Right atrium auricular region (tissue), 2 donors: ENCODE data around the gene RHBG. TPM values are rescaled to one million over a fixed set of nuclear protein-coding genes. Genes with fewer than 3 reads are reported as not detected.

Experiments used
- DNase-seq: peaks from one replicate; pipeline ENCODE4 v3.0.0-alpha.2; 2019; ENCODE audit warnings: low spot score
- H3K27ac ChIP-seq, 2 donors: fragments of 200-600 bp; sonication (generic); 1 replicate in 1 of 2; 2 replicates in 1 of 2; pipeline ENCODE4 v1.5.1; 2016 to 2019
- H3K27me3 ChIP-seq, 2 donors: fragments of 200-600 bp; sonication (generic); one replicate each; pipeline versions ENCODE4 v1.5.1 to v1.6.0; 2017 to 2019
- H3K36me3 ChIP-seq: fragments of 200-600 bp; sonication (generic); one replicate; pipeline ENCODE4 v1.5.1; 2016
- H3K4me1 ChIP-seq, 2 donors: fragments of 200-600 bp; sonication (generic); one replicate each; pipeline versions ENCODE4 v1.5.1 to v1.6.0; 2017 to 2019
- H3K4me3 ChIP-seq, 2 donors: fragments of 200-600 bp; sonication (generic); 1 replicate in 1 of 2; 2 replicates in 1 of 2; pipeline ENCODE4 v1.5.1; 2017 to 2019; ENCODE audit warnings: mild to moderate bottlenecking in 1 of 2, moderate library complexity in 1 of 2
- H3K9me3 ChIP-seq, 2 donors: fragments of 200-600 bp; sonication (generic); one replicate each; pipeline ENCODE4 v1.5.1; 2019
- total RNA-seq, 2 donors: library from RNA; depleted of rRNA; stranded (reverse); fragments of >200 nt; gene quantifications; one replicate each; pipeline ENCODE4 v1.1.0, GENCODE V29; 2016
- TF ChIP-seq, protein P1 (sequence below), 2 donors: fragments of 200-600 bp; sonication (generic); IDR thresholded peaks; one replicate each; pipeline ENCODE4 v1.5.1; 2019; ENCODE audit warnings: antibody characterized with exemption in 2 of 2

RHBG gene
- total RNA-seq, 2 donors from 2014 or later: not detected

DNA sequence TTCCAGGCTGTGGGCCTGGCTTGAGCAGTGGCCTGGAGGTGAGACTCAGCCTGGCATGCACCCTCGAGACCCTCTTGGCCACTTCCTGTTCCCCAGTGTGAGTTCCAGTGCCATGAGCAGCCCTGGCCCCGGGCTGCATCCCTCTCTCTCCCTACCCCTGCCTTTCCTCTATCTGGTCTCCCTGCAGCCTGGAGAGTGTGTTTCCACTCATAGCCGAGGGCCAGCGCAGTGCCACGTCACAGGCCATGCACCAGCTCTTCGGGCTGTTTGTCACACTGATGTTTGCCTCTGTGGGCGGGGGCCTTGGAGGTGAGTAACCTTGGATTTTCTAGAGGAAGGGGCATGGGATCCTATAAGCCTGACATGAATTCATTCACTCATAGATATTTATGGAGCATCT lies 13.6 kb downstream of the RHBG start:
- H3K4me3 ChIP-seq: no peak overlapping the region
- no peaks in the 10 kb centered on the region for H3K4me1 ChIP-seq
- no peak for DNase-seq
- TF ChIP-seq, protein P1, sequence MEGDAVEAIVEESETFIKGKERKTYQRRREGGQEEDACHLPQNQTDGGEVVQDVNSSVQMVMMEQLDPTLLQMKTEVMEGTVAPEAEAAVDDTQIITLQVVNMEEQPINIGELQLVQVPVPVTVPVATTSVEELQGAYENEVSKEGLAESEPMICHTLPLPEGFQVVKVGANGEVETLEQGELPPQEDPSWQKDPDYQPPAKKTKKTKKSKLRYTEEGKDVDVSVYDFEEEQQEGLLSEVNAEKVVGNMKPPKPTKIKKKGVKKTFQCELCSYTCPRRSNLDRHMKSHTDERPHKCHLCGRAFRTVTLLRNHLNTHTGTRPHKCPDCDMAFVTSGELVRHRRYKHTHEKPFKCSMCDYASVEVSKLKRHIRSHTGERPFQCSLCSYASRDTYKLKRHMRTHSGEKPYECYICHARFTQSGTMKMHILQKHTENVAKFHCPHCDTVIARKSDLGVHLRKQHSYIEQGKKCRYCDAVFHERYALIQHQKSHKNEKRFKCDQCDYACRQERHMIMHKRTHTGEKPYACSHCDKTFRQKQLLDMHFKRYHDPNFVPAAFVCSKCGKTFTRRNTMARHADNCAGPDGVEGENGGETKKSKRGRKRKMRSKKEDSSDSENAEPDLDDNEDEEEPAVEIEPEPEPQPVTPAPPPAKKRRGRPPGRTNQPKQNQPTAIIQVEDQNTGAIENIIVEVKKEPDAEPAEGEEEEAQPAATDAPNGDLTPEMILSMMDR (IDR thresholded peaks at IDR 0.05): no peak
- no peak overlapping the region for H3K27ac ChIP-seq
- no peaks in the 10 kb centered on the region for H3K9me3 ChIP-seq
- H3K36me3 ChIP-seq: no peaks in the 10 kb centered on the region
- H3K27me3 ChIP-seq: no peaks in the 10 kb centered on the region

DNA sequence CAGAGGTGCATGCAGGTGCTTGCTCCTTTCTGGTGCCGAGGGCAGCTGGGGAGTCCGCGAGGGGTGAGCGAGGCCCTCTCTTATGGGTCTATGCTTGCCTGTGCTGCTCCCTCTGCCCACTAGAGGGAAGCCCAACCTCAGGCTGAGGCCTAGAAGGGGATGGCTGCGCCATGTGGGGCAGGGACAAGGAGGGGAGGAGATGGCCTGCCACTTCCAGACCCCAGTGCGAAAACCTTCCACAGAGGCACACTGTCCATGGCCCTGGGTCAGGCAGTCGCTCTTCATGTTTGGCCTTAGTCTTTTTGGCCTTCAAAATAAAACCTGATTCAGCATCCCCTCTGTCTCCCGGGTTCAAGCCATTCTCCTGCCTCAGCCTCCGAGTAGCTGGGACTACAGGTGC lies 14.0 kb downstream of the RHBG start:
- Histone ChIP-seq H3K27me3 (no peaks in the 10 kb centered on the region), H3K4me3 (no peak overlapping the region), H3K27ac (no peak overlapping the region), H3K36me3 (no peaks in the 10 kb centered on the region), H3K4me1 (peaks cover 0 to 2% of the 10 kb centered on the region in 2 donors), H3K9me3 (no peaks in the 10 kb centered on the region)
- TF ChIP-seq, protein P1 (IDR thresholded peaks at IDR 0.05): peak; percentile 68 to 84
- DNase-seq: no peak

DNA sequence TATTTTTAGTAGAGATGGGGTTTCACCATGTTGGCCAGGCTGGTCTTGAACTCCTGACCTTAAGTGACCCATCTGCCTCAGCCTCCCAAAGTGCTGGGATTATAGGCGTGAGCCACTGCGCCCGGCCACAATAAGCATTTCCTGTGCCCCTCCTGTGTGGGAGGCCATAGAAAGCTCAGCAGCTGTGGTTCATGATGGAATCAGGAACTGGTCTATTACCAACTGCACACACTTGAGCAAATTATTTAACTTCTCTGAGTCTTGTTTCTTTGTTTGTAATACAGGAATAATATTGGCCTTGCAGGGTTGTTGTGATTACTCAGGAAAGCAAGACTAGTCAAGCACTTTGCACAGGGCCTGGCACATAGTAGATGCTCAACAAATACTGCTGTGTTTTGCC lies 15.0 kb downstream of the RHBG start:
- H3K36me3 ChIP-seq: no peaks in the 10 kb centered on the region
- TF ChIP-seq, protein P1 (IDR thresholded peaks at IDR 0.05): no peak
- DNase-seq: no peak
- H3K27ac ChIP-seq: no peak overlapping the region
- no peaks in the 10 kb centered on the region for H3K9me3 ChIP-seq
- no peak overlapping the region for H3K4me3 ChIP-seq
- H3K4me1 ChIP-seq: peaks cover 0 to 10% of the 10 kb centered on the region in 2 donors
- peaks cover 0 to 4% of the 10 kb centered on the region in 2 donors for H3K27me3 ChIP-seq

DNA sequence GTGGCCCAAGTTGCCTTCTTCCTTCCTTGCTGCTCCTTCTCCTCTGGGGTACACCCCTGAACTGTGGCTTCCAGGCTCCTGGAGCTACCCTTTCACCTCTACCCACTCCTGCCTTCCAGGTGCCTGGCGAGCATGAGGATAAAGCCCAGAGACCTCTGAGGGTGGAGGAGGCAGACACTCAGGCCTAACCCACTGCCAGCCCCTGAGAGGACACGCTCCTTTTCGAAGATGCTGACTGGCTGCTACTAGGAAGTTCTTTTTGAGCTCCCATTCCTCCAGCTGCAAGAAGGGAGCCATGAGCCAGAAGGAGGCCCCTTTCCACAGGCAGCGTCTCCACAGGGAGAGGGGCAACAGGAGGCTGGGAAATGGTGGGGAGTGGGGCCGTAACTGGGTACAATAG lies 15.6 kb downstream of the RHBG start:
- H3K4me1 ChIP-seq: peaks cover 0 to 10% of the 10 kb centered on the region in 2 donors
- TF ChIP-seq, protein P1 (IDR thresholded peaks at IDR 0.05): no peak
- no peak for DNase-seq
- H3K27me3 ChIP-seq: peaks cover 0 to 4% of the 10 kb centered on the region in 2 donors
- H3K4me3 ChIP-seq: no peak overlapping the region
- no peak overlapping the region for H3K27ac ChIP-seq
- no peaks in the 10 kb centered on the region for H3K36me3 ChIP-seq
- no peaks in the 10 kb centered on the region for H3K9me3 ChIP-seq

DNA sequence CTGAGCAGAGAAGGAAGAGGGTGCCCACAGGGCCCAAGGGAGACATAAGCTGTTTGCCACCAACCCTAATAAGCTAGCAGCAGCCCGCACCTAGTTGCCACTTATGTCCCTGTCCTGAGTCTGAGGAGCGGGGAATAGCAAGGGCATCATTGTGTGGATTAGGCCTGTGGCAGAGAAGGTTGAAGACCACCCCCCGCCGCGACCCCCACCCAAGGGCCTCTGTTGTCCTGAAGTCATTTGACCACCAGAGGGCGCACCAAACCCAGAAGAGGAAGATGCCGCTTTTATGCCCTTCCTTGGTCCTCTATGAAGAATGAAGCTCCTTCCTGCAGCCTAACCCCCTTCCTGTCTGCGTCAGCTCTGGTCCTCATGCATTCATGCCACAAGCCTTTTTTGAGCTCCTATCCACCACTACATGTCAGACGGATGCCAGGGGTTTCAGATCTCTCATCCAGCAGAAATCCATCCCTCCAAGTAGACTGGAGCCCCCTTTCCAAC lies 16.6 kb downstream of the RHBG start:
- Histone ChIP-seq H3K9me3 (no peaks in the 10 kb centered on the region), H3K27me3 (peaks cover 0 to 4% of the 10 kb centered on the region in 2 donors), H3K36me3 (no peaks in the 10 kb centered on the region), H3K4me1 (peaks cover 0 to 10% of the 10 kb centered on the region in 2 donors), H3K4me3 (no peak overlapping the region), H3K27ac (no peak overlapping the region)
- TF ChIP-seq, protein P1 (IDR thresholded peaks at IDR 0.05): peak; percentile 88 to 90
- peak; percentile 61 for DNase-seq
